Activated naive CD4-positive, alpha-beta T cell treated with Interleukin-2 at 50 U/mL for 16 hours (primary cell): ENCODE measurements around the gene CCNG1.
"Not testable (repeated sequence)": the region's sequence is repeated elsewhere in the genome, so short reads cannot be mapped to it uniquely, and the experiment has no call there.

Experiments
- DNase-seq: peaks from one replicate; pipeline ENCODE4 v3.0.0-alpha.2; 2020

Gene CCNG1

DNA sequence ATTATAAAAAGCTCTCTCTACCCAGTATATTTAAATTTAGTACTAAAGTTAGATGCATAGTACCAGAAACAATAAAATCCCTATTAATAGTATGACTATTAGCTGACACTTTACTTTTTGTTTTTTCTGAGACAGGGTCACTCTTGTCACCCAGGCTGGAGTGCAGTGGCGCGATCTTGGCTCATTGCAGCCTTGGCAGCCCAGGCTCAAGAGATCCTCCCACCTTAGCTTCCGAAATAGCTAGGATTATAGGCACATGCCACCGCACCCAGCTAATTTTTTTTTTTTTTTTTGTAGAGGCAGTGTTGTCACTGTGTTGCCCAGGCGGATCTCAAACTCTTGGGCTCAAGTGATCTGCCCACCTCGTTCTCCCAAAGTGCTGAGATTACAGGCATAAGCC, 8.0 kb downstream of the CCNG1 start:
- DNase-seq, result no peak

DNA sequence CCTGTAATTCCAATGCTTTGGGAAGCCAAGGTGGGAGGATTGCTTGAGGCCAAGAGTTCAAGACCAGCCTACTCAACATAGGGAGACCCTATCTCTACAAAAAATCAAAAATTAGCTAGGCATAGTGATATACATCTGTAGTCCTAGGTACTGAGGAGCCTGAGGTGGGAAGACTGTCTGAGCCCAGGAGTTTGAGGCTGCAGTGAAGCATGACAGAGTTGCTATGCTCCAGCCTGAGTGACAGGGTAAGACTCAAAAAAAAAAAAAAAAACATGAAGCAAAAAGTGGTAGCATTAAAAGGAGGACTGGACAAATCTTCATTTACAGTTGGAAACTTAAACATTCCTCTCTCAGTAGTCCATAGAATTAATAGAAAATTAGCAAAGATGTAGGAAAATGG, 9.8 kb downstream of the CCNG1 start:
- no peak for DNase-seq

DNA sequence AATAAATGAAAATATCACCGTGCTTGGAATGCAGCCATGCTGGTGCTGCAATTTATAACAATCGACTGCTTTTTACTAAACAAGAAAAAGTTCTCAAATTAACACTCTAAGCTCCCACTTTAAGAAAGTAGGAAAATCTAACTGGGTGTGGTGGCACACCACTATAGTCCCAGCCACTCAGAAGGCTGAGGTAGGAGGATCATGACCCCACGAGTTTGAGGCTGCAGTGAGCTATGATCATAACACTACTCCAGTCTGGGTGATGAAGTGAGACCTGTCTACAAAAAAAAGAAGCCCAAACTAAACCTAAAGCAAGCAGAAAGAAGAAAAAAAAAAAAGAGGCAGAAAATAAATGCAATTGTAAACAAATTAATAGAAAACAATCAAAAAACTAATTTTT, 10.5 kb downstream of the CCNG1 start:
- no peak for DNase-seq

DNA sequence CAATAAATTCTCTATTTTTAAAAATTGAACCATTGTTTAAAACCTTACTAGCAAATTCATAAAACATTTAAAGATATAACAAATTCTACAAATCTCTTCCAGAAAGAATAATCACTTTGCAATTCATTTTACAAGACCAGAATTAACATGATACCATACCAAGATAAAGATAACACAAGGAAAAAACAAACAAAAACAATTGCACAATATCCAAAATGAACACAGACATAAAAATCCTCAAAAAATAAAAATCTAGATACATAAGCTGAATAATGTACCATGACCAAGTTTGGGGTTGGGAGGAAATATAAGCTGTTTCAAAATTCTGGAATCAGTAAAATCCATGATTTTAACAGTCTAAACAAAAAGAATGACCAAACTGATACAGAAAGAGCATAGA, 11.1 kb downstream of the CCNG1 start:
- DNase-seq, result no peak

- no peak for DNase-seq
Observed at GRCh38 chr5:163451489-163451888, 14.1 kb downstream of the CCNG1 start.

DNA sequence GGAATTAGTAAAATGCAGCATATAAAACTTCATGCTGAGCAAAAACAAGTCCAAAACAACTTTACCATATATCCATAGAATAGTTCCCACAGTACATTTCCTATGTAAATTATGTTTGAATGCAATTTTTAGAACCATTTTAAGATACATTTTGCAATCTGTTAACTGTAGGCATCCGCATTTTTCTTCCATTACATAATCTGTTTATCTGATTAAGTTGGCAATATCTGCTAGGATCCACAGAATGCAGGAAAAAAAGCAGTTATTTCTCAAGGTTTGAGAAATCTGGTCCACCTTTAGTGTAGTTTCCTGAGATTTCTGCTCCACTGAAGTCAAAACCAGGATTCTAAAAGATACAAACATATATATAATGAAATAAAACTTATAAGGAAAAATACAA, 16.3 kb downstream of the CCNG1 start:
- DNase-seq, result no peak

DNA sequence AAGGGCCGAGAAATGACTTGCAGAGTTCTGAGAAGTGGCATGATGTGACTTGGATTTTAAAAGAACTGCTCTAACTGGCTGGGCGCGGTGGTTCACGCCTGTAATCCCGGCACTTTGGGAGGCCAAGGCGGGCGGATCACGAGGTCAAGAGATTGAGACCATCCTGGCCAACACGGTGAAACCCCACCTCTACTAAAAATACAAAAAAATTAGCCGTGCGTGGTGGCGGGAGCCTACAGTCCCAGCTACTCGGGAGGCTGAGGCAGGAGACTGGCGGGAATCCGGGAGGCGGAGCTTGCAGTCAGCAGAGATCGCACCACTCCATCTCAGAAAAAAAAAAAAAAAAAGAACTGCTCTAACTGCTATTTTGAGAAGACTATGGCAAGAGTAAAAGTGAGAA, 18.0 kb downstream of the CCNG1 start:
- DNase-seq, result not testable (repeated sequence)

GRCh38 chr5:163456029-163456589, 18.7 kb downstream of the CCNG1 start:
- no peak for DNase-seq

- DNase-seq, result no peak
Observed at GRCh38 chr5:163456840-163457239, 19.4 kb downstream of the CCNG1 start.

- DNase-seq, result no peak
Observed at GRCh38 chr5:163458778-163459385, 21.5 kb downstream of the CCNG1 start.

DNA sequence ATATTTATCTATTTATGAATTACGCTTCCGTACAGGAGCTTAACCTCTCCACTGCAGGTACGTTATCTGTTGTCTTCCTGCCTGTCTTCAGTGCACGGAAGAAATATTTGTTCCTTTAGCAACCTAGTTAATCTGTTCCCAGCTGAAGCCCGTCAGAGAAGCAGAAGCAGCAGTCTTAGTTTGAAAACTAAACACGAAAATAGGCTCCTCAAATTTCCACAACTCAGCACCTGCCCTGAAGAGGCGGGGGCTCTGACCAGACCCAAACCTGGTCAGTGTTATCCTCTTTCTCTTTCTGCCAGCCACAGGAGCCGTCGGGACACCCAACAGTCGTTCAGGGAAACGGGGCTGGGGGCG, 22.0 kb downstream of the CCNG1 start:
- no peak for DNase-seq

DNA sequence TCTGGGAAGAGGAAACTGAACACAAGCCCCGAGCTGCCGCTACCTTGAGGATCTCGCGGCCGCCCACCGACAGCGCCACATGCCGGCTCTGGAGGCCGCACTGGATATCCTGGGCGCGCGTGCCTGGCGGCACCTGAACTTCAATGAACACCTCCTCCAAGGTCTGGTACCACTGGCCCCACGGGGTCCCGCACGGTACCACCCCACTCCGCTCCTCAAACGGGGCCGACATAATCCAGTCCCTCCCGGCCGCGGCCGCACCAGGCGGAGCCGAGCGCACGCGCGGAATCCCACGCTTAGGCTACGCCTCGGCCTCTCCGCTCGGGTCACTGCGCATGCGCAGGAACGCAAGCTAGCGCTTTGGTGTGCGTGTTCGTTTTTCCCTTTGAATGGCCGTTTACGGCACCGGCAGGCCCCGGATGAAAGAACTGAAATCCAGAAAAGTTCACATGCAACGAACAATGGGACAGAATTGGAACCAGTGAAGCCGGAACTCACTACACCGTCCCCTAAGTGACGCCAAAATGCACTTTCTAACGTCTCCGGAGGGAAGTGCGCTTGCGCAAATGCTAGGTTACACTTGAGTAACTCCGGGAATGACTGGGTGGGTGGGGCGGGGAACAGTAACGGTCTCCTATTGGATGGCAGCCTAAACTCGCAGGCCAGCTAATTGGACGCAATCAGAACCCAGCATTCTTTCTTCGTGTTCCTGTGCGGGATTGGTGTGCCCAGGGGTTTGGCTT, 22.6 kb downstream of the CCNG1 start, which contains the start of gene NUDCD2:
NUDCD2 (minus strand) TSS at position 284 of the 743 bp plus-strand sequence; CDS start at position 232, 52 bp downstream.
- peak; percentile 93 for DNase-seq

- no peak for DNase-seq
Observed at GRCh38 chr5:163460562-163461171, 23.3 kb downstream of the CCNG1 start, which contains the start of gene HMMR. Gene HMMR, plus strand, starts transcription at chr5:163460632. Its CDS starts 61 bp downstream, at chr5:163460693.

GRCh38 chr5:163463063-163463435, 25.7 kb downstream of the CCNG1 start:
- DNase-seq, result no peak

- DNase-seq, result no peak
Observed at GRCh38 chr5:163467682-163468081, 30.3 kb downstream of the CCNG1 start.

DNA sequence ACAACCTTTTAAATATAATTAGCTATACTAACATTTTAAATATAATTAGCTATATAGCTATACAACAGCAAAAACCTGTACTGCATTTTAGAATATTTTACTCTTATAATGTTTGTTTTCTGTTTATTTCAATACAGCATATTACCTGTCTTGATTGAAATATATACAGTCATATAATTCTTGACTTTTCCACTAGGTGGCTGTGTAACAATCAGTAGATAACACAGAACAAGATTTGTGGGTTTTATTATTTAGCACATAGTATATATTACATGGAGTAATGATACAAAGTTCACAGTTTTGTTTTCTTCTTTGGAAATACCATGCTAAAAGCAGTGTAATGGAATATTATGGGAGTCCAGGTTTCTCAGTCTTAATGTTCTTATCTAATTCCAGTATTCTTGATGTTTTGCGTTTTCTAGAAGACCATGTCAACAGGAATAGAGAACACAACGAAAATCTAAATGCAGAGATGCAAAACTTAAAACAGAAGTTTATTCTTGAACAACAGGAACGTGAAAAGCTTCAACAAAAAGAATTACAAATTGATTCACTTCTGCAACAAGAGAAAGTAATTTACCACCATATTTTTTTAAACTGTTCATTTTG, 36.3 kb downstream of the CCNG1 start:
- no peak for DNase-seq

GRCh38 chr5:163475411-163475810, 38.0 kb downstream of the CCNG1 start:
- DNase-seq, result no peak

DNA sequence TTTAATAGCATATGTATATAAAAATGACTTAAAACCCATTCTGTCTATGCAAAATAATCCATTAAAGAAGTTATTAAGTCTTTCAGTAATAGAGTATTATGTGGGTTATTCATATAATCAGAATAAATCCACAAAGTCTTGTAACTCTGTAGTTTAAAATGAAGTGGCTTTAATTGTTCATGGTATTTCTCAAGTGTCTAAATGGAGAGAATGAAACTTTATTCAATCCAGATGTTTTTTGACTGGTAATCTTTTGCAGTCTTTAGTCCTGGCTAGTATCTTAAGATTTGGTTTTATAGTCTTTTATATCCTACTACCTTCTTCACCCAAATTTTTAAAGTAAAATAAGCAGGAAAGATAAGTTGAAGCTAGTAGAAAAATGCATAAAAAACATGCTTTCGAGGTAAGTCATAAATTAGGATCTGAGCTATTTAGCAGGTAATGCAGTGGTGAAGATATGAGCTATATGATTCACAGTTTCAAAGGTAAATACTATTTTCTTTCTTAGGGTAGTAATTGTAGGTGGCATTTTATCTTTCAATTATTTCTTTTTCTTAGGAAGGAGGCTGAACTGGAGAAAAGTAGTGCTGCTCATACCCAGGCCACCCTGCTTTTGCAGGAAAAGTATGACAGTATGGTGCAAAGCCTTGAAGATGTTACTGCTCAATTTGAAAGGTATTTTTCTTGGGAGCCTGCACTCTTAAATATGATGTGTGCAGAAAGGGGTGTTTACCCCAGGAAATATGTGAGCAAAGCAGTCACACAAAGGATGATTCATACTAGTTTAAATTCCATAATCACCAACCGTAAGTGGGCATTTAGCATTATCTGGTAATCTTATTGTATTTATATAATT, 41.0 kb downstream of the CCNG1 start:
- DNase-seq, result no peak

- no peak for DNase-seq
Observed at GRCh38 chr5:163478982-163479271, 41.5 kb downstream of the CCNG1 start.

- peak; percentile 12 for DNase-seq
Observed at GRCh38 chr5:163489055-163489744, 51.8 kb downstream of the CCNG1 start.

DNA sequence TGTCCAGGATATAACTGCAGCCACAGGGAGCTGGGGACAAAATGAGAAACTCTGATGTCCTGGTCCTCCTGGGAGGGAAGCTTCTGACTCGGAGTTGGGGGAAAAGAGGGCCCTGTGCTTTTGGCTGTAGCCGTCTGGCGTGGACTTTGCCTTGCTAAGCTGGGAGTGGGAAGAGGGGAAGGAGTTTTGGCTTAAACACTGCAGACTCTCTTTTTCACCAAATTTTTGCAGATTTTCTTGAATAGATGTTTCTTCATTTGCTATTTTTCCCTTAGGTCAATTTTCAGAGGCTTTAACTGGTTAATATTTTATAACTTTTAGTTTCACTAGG, 52.3 kb downstream of the CCNG1 start:
- DNase-seq, result no peak
